ENCODE measurements around the gene RPGRIP1L. TPM values are rescaled to one million over a fixed set of nuclear protein-coding genes. Genes with fewer than 3 reads are reported as not detected.

RPGRIP1L gene
- total RNA-seq, 1 experiment from 2014 or later, result 9.8 TPM

DNA sequence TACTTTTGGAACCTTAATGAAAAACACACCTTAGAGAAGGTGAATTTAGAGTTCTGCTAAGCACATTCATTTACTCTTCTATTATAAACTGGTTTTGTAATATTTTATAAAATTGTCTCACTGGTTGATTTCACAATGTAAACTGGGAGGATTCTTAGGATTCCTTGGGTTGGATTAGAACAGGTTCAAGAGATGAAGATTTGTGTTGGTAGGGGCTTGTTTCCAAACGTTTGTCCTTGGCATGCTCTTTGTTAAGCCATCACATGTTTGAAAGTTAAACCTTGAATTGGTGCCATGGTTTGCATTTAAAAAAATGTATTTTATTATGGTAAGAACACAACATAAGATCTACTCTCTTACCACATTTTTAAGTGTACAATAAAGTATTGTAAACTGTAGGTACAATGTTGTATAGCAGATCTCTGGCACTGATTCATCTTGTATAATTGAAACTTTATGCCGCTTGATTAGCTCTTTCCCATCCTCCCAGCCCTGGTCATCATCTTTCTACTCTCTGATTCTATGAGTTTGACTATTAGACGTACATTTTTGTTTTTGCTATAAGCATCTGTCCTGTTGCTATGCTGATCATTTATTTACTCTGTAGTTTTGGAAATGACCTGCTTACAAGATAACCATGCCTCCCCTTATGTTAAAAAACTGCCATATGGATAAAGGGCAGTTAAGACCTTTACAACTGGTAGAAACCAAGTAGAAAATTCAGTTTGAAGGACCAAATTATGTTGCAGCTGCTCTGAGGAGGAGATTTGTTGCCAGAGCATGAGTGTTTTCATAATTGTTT lies 9.9 kb upstream of the RPGRIP1L start (continued):
- TF ChIP-seq NFYB (CRISPR knock-in tag; conservative IDR thresholded peaks at IDR 0.05; ENCODE audit: low read depth) (no peak), ZNF121 (CRISPR knock-in tag; IDR thresholded peaks at IDR 0.05) (no peak), SOX15 (CRISPR knock-in tag; IDR thresholded peaks at IDR 0.05) (no peak)
- TF ChIP-seq, protein P1, sequence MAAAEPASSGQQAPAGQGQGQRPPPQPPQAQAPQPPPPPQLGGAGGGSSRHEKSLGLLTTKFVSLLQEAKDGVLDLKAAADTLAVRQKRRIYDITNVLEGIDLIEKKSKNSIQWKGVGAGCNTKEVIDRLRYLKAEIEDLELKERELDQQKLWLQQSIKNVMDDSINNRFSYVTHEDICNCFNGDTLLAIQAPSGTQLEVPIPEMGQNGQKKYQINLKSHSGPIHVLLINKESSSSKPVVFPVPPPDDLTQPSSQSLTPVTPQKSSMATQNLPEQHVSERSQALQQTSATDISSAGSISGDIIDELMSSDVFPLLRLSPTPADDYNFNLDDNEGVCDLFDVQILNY (CRISPR knock-in tag; IDR thresholded peaks at IDR 0.05), result no peak
- TF ChIP-seq, protein P2, sequence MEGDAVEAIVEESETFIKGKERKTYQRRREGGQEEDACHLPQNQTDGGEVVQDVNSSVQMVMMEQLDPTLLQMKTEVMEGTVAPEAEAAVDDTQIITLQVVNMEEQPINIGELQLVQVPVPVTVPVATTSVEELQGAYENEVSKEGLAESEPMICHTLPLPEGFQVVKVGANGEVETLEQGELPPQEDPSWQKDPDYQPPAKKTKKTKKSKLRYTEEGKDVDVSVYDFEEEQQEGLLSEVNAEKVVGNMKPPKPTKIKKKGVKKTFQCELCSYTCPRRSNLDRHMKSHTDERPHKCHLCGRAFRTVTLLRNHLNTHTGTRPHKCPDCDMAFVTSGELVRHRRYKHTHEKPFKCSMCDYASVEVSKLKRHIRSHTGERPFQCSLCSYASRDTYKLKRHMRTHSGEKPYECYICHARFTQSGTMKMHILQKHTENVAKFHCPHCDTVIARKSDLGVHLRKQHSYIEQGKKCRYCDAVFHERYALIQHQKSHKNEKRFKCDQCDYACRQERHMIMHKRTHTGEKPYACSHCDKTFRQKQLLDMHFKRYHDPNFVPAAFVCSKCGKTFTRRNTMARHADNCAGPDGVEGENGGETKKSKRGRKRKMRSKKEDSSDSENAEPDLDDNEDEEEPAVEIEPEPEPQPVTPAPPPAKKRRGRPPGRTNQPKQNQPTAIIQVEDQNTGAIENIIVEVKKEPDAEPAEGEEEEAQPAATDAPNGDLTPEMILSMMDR (IDR thresholded peaks at IDR 0.05), result no peak

DNA sequence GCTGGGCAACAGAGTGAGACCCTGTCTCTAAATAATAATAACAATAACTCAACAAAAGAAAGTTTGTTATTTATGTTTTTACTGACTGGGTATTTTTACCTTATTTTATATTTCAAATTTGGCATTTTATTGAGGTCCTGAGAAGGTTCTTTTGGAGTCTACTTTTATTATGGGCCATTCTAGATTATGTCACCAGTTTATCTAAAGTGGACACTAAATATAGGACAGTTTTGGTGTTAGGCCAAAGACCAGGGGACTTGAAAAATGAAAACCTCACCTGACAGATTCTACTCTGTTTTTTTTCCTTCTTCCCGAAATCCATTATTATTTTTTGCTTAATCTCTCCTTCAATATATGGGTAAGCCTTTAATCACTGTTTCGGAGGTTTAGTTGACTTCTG lies 8.4 kb upstream of the RPGRIP1L start:
- no peak overlapping the region for H3K4me3 Mint-ChIP-seq
- CTCF ChIA-PET, result no interaction called here

DNA sequence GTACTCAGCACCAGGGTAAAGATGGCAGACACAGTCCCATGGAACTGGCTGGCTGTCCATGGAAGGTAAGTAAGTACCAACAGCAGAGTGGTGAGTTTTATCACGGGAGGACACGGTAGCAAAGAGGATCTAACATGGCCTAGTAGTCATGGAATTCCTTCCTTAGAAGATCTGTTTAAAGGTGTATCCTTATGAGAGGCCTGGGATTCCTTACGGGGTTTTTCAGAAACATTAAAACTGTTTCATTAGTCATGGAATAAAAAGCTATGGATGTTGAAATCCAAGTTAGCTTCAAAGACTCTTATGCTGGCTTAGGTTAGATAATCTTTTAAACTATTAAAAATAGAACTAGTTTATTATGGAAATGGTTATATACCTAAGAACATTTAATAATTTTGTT lies 7.7 kb upstream of the RPGRIP1L start:
- DNase-seq (ENCODE audit: low spot score) (no peak), ATAC-seq (no peak)
- CTCF ChIA-PET, result no interaction called here
- Mint-ChIP-seq H3K9me3 (no peaks in the 10 kb centered on the region), H3K4me1 (peaks cover 24% of the 10 kb centered on the region), H3K36me3 (no peaks in the 10 kb centered on the region), H3K27ac (no peak overlapping the region), H3K4me3 (no peak overlapping the region), H3K27me3 (ENCODE audit: low read depth) (no peaks in the 10 kb centered on the region)
- POLR2A ChIA-PET, result no interaction called here
- TF ChIP-seq ESRRA (CRISPR knock-in tag; IDR thresholded peaks at IDR 0.05; ENCODE audit: borderline replicate concordance), result no peak
- TF ChIP-seq, protein P3, sequence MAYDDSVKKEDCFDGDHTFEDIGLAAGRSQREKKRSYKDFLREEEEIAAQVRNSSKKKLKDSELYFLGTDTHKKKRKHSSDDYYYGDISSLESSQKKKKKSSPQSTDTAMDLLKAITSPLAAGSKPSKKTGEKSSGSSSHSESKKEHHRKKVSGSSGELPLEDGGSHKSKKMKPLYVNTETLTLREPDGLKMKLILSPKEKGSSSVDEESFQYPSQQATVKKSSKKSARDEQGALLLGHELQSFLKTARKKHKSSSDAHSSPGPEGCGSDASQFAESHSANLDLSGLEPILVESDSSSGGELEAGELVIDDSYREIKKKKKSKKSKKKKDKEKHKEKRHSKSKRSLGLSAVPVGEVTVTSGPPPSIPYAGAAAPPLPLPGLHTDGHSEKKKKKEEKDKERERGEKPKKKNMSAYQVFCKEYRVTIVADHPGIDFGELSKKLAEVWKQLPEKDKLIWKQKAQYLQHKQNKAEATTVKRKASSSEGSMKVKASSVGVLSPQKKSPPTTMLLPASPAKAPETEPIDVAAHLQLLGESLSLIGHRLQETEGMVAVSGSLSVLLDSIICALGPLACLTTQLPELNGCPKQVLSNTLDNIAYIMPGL (CRISPR knock-in tag; IDR thresholded peaks at IDR 0.05), result no peak

More for the DNA sequence above, 8.4 kb upstream of the RPGRIP1L start:
- TF ChIP-seq ZNF121 (CRISPR knock-in tag; IDR thresholded peaks at IDR 0.05), result no peak
- TF ChIP-seq SMAD3 (CRISPR knock-in tag; IDR thresholded peaks at IDR 0.05; ENCODE audit: borderline replicate concordance), result no peak
- TF ChIP-seq ZNF219 (CRISPR knock-in tag; IDR thresholded peaks at IDR 0.05; ENCODE audit: borderline replicate concordance), result no peak
- TF ChIP-seq, protein P4, sequence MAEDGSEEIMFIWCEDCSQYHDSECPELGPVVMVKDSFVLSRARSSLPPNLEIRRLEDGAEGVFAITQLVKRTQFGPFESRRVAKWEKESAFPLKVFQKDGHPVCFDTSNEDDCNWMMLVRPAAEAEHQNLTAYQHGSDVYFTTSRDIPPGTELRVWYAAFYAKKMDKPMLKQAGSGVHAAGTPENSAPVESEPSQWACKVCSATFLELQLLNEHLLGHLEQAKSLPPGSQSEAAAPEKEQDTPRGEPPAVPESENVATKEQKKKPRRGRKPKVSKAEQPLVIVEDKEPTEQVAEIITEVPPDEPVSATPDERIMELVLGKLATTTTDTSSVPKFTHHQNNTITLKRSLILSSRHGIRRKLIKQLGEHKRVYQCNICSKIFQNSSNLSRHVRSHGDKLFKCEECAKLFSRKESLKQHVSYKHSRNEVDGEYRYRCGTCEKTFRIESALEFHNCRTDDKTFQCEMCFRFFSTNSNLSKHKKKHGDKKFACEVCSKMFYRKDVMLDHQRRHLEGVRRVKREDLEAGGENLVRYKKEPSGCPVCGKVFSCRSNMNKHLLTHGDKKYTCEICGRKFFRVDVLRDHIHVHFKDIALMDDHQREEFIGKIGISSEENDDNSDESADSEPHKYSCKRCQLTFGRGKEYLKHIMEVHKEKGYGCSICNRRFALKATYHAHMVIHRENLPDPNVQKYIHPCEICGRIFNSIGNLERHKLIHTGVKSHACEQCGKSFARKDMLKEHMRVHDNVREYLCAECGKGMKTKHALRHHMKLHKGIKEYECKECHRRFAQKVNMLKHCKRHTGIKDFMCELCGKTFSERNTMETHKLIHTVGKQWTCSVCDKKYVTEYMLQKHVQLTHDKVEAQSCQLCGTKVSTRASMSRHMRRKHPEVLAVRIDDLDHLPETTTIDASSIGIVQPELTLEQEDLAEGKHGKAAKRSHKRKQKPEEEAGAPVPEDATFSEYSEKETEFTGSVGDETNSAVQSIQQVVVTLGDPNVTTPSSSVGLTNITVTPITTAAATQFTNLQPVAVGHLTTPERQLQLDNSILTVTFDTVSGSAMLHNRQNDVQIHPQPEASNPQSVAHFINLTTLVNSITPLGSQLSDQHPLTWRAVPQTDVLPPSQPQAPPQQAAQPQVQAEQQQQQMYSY (CRISPR knock-in tag; IDR thresholded peaks at IDR 0.05), result no peak
- no peaks in the 10 kb centered on the region for H3K27me3 Mint-ChIP-seq (ENCODE audit: low read depth)
- POLR2A ChIA-PET, result no interaction called here
- no peak overlapping the region for H3K27ac Mint-ChIP-seq
- no peak for ATAC-seq
- no peaks in the 10 kb centered on the region for H3K9me3 Mint-ChIP-seq
- DNase-seq (ENCODE audit: low spot score), result no peak
- no peaks in the 10 kb centered on the region for H3K36me3 Mint-ChIP-seq
- peaks cover 24% of the 10 kb centered on the region for H3K4me1 Mint-ChIP-seq

DNA sequence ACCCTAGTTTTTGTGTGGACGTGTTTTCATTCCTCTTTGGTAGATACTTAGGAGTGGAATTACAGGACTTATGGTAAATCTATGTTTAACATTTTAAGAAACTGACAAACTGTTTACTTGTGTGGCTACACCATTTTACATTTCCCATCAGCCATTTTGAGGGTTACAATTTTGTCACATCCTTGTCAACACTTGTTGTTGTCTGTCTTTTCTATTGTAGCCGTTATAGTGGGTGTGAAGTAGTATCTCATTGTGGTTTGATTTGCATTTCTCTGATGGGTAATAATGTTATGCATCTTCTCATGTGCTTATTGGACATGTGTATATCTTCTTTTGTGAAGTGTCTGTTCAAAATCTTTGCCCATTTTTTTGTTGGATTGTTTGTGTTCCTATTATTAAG lies 4.8 kb upstream of the RPGRIP1L start:
- Mint-ChIP-seq H3K27ac (no peak overlapping the region), H3K4me1 (peaks cover 14% of the 10 kb centered on the region), H3K36me3 (no peaks in the 10 kb centered on the region), H3K9me3 (no peaks in the 10 kb centered on the region), H3K4me3 (no peak overlapping the region), H3K27me3 (ENCODE audit: low read depth) (no peaks in the 10 kb centered on the region)
- DNase-seq (ENCODE audit: low spot score) (no peak), ATAC-seq (no peak)
- CTCF ChIA-PET, result no interaction called here
- POLR2A ChIA-PET, result no interaction called here
- TF ChIP-seq ATF1 (CRISPR knock-in tag; IDR thresholded peaks at IDR 0.05) (no peak), ZNF138 (CRISPR knock-in tag; conservative IDR thresholded peaks at IDR 0.05) (no peak), EMX1 (CRISPR knock-in tag; IDR thresholded peaks at IDR 0.05) (no peak), FOXJ3 (CRISPR knock-in tag; IDR thresholded peaks at IDR 0.05; ENCODE audit: borderline replicate concordance) (no peak), SOX15 (CRISPR knock-in tag; IDR thresholded peaks at IDR 0.05) (no peak), CREM (CRISPR knock-in tag; IDR thresholded peaks at IDR 0.05) (no peak), TEAD4 (CRISPR knock-in tag; IDR thresholded peaks at IDR 0.05) (no peak), GTF2I (CRISPR knock-in tag; conservative IDR thresholded peaks at IDR 0.05) (no peak), GABPB1 (CRISPR knock-in tag; IDR thresholded peaks at IDR 0.05) (no peak)
- TF ChIP-seq, protein P5, sequence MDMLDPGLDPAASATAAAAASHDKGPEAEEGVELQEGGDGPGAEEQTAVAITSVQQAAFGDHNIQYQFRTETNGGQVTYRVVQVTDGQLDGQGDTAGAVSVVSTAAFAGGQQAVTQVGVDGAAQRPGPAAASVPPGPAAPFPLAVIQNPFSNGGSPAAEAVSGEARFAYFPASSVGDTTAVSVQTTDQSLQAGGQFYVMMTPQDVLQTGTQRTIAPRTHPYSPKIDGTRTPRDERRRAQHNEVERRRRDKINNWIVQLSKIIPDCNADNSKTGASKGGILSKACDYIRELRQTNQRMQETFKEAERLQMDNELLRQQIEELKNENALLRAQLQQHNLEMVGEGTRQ (CRISPR knock-in tag; IDR thresholded peaks at IDR 0.05), result no peak
- TF ChIP-seq, protein P6, sequence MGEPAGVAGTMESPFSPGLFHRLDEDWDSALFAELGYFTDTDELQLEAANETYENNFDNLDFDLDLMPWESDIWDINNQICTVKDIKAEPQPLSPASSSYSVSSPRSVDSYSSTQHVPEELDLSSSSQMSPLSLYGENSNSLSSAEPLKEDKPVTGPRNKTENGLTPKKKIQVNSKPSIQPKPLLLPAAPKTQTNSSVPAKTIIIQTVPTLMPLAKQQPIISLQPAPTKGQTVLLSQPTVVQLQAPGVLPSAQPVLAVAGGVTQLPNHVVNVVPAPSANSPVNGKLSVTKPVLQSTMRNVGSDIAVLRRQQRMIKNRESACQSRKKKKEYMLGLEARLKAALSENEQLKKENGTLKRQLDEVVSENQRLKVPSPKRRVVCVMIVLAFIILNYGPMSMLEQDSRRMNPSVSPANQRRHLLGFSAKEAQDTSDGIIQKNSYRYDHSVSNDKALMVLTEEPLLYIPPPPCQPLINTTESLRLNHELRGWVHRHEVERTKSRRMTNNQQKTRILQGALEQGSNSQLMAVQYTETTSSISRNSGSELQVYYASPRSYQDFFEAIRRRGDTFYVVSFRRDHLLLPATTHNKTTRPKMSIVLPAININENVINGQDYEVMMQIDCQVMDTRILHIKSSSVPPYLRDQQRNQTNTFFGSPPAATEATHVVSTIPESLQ (CRISPR knock-in tag; IDR thresholded peaks at IDR 0.05), result no peak

Data from WTC11 (cell line).